Keratinocyte (primary cell): ENCODE data around the gene ZBTB33. TPM values are rescaled to one million over a fixed set of nuclear protein-coding genes. Genes with fewer than 3 reads are reported as not detected.

Source experiments
- DNase-seq: peaks from one replicate; pipeline ENCODE4 v3.0.0-alpha.2; 2011; ENCODE audit warnings: low read depth, missing footprints, low spot score
- FAIRE-seq: peaks from 2 replicates; lab custom pipeline; 2011; peaks lifted over from hg19 to GRCh38; lab: Jason Lieb, UNC
- H2AFZ ChIP-seq: 2 replicates; pipeline ENCODE4 v1.6.0; 2012; ENCODE audit warnings: low read length, control low read depth, inconsistent platforms; ENCODE audit not compliant: control insufficient read depth
- H3K27ac ChIP-seq: 2 replicates; pipeline ENCODE4 v1.5.1; 2011; ENCODE audit warnings: low read length; ENCODE audit not compliant: control insufficient read depth, insufficient read depth
- H3K27me3 ChIP-seq: 3 replicates; pipeline ENCODE4 v1.6.0; 2011; ENCODE audit warnings: low read length; ENCODE audit not compliant: control insufficient read depth, insufficient read depth; ENCODE audit errors: extremely low read depth
- H3K36me3 ChIP-seq, 2 experiments: 2 replicates in 1 of 2; 3 replicates in 1 of 2; pipeline ENCODE4 v1.5.1; 2011; ENCODE audit warnings: low read length in 2 of 2, mild to moderate bottlenecking in 1 of 2; ENCODE audit not compliant: control insufficient read depth in 2 of 2, insufficient read depth in 2 of 2; ENCODE audit errors: extremely low read depth in 1 of 2
- H3K4me1 ChIP-seq: 3 replicates; pipeline ENCODE4 v1.5.1; 2011; ENCODE audit warnings: low read length; ENCODE audit not compliant: control insufficient read depth, insufficient read depth; ENCODE audit errors: extremely low read depth
- H3K4me2 ChIP-seq: 3 replicates; pipeline ENCODE4 v1.6.0; 2011; ENCODE audit warnings: low read depth, low read length; ENCODE audit not compliant: control insufficient read depth, insufficient read depth; ENCODE audit errors: extremely low read depth
- H3K4me3 ChIP-seq, 3 experiments: fragments of 200-600 bp in 1 of 3; sonication (generic) in 1 of 3; 2 replicates in 2 of 3; 3 replicates in 1 of 3; pipeline ENCODE4 v1.5.1; 2011 to 2016; ENCODE audit warnings: low read length in 3 of 3, mild to moderate bottlenecking in 3 of 3, control low read depth in 2 of 3, inconsistent platforms in 1 of 3, low read depth in 1 of 3, mixed read lengths in 1 of 3, mixed run types in 1 of 3, moderate library complexity in 1 of 3; ENCODE audit not compliant: control insufficient read depth in 2 of 3, insufficient read depth in 2 of 3; ENCODE audit errors: extremely low read depth in 1 of 3
- H3K79me2 ChIP-seq: 2 replicates; pipeline ENCODE4 v1.6.0; 2012; ENCODE audit warnings: low read length; ENCODE audit not compliant: control insufficient read depth, insufficient read depth
- H3K9ac ChIP-seq: 3 replicates; pipeline ENCODE4 v1.6.0; 2011; ENCODE audit warnings: low read length; ENCODE audit not compliant: control insufficient read depth, insufficient read depth; ENCODE audit errors: extremely low read depth
- H3K9me1 ChIP-seq: 3 replicates; pipeline ENCODE4 v1.6.0; 2011; ENCODE audit warnings: low read length; ENCODE audit not compliant: control insufficient read depth, insufficient read depth; ENCODE audit errors: extremely low read depth
- H3K9me3 ChIP-seq: 2 replicates; pipeline ENCODE4 v1.5.1; 2012; ENCODE audit warnings: low read depth, low read length; ENCODE audit not compliant: control insufficient read depth
- H4K20me1 ChIP-seq: 3 replicates; pipeline ENCODE4 v1.6.0; 2011; ENCODE audit warnings: low read length; ENCODE audit not compliant: control insufficient read depth, insufficient read depth; ENCODE audit errors: extremely low read depth
- CTCF ChIP-seq, 3 experiments: IDR thresholded peaks in 1 of 3; conservative IDR thresholded peaks in 1 of 3; optimal IDR thresholded peaks in 1 of 3; 2 replicates in 2 of 3; 3 replicates in 1 of 3; pipeline versions ENCODE3 to v1.5.1; 2011; ENCODE audit warnings: low read length in 3 of 3, mild to moderate bottlenecking in 3 of 3, moderate library complexity in 2 of 3, control low read depth in 1 of 3, inconsistent platforms in 1 of 3; ENCODE audit not compliant: insufficient read depth in 2 of 3; ENCODE audit errors: extremely low read depth in 1 of 3
- EZH2 ChIP-seq: IDR thresholded peaks from one replicate; pipeline ENCODE4 v1.6.1; 2012; ENCODE audit warnings: inconsistent platforms, mild to moderate bottlenecking, low read length, moderate library complexity
- dilution Hi-C: fragments of 300-500 bp; cut with MboI; formaldehyde crosslinking; loops from one replicate; pipeline ENCODE4 v1.7.0; 2020; ENCODE audit warnings: low sequenced_read_pairs; ENCODE audit not compliant: extremely low pct_ligation_motif_present
- polyA plus RNA-seq, 5 experiments: library from polyadenylated mRNA; depleted of rRNA in 3 of 5; stranded (reverse) in 3 of 5; stranded (forward) in 1 of 5; unstranded in 1 of 5; fragments of >200 nt; gene quantifications; 1 replicate in 1 of 5; 2 replicates in 3 of 5; 3 replicates in 1 of 5; pipeline versions ENCODE4 v1.2.1 to v1.2.3, GENCODE V29; 2011 to 2012; ENCODE audit warnings: missing spikeins in 2 of 5, low read depth in 1 of 5, low replicate concordance in 1 of 5

ZBTB33 gene
- polyA plus RNA-seq, 1 donor (not counting 4 experiments of a cell fraction or from before 2014, with no cell fraction given) = 13.4 TPM

GRCh38 chrX:120301960-120302359 lies 51.3 kb downstream of the ZBTB33 start:
- no peak overlapping the region for H3K27ac ChIP-seq
- H3K36me3 ChIP-seq = no peaks in the 10 kb centered on the region
- H3K4me1 ChIP-seq = no peaks in the 10 kb centered on the region
- FAIRE-seq (no peak), DNase-seq (no peak)
- no peak overlapping the region for H3K9ac ChIP-seq
- H3K4me3 ChIP-seq = no peak overlapping the region
- no peak overlapping the region for H2AFZ ChIP-seq
- no peaks in the 10 kb centered on the region for H3K9me3 ChIP-seq
- dilution Hi-C loops = no loop called here
- H3K4me2 ChIP-seq = no peak overlapping the region
- no peak for TF ChIP-seq CTCF (optimal IDR thresholded peaks at IDR 0.05 in 1 of 3, IDR thresholded peaks at IDR 0.05 in 1 of 3, conservative IDR thresholded peaks at IDR 0.05 in 1 of 3; ENCODE audit: extremely low read depth in 1 of 3, insufficient read depth in 2 of 3, low read length in 3 of 3)
- TF ChIP-seq EZH2 = no peak
- no peaks in the 10 kb centered on the region for H3K9me1 ChIP-seq
- no peaks in the 10 kb centered on the region for H3K79me2 ChIP-seq
- H4K20me1 ChIP-seq = no peaks in the 10 kb centered on the region
- H3K27me3 ChIP-seq = no peaks in the 10 kb centered on the region

- dilution Hi-C loops = no loop called here
- Histone ChIP-seq H3K9me1 (no peaks in the 10 kb centered on the region), H3K36me3 (no peaks in the 10 kb centered on the region), H3K4me2 (no peak overlapping the region), H3K27ac (no peak overlapping the region), H3K9ac (no peak overlapping the region), H3K79me2 (no peaks in the 10 kb centered on the region), H3K9me3 (no peaks in the 10 kb centered on the region), H4K20me1 (no peaks in the 10 kb centered on the region), H3K27me3 (no peaks in the 10 kb centered on the region), H3K4me3 (no peak overlapping the region), H3K4me1 (no peaks in the 10 kb centered on the region), H2AFZ (no peak overlapping the region)
- TF ChIP-seq EZH2 (no peak), CTCF (optimal IDR thresholded peaks at IDR 0.05 in 1 of 3, IDR thresholded peaks at IDR 0.05 in 1 of 3, conservative IDR thresholded peaks at IDR 0.05 in 1 of 3; ENCODE audit: extremely low read depth in 1 of 3, insufficient read depth in 2 of 3, low read length in 3 of 3) (no peak)
- FAIRE-seq = no peak
- no peak for DNase-seq
Measured at GRCh38 chrX:120302434-120302833, 51.8 kb downstream of the ZBTB33 start.
